ENCODE results near the gene BMI1. TPM values are rescaled to one million over a fixed set of nuclear protein-coding genes. Genes with fewer than 3 reads are reported as not detected.

The BMI1 gene
- total and polyA plus RNA-seq, 8 donors = 14.9 to 228 (median 38.2) TPM

DNA sequence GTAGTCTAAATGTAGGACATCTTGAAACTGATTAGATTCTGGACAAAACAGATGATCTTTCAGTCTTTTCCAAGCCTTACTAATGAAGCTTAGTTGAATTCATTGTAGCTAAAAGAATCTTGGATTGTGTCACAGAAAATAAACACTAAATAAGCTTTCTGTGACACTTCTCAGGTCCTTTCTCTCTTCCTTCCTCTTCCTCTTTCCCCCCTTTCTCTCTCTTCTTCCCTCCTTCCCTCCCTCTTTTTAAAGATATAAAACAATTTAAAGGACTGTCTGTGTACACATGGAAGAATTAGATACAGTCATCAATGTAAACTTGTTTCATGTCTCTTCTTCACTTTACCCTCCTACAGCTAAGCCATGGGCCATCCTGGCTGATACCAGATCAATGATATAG is 10.0 kb upstream of the BMI1 start:
- TF ChIP-seq, protein P1, sequence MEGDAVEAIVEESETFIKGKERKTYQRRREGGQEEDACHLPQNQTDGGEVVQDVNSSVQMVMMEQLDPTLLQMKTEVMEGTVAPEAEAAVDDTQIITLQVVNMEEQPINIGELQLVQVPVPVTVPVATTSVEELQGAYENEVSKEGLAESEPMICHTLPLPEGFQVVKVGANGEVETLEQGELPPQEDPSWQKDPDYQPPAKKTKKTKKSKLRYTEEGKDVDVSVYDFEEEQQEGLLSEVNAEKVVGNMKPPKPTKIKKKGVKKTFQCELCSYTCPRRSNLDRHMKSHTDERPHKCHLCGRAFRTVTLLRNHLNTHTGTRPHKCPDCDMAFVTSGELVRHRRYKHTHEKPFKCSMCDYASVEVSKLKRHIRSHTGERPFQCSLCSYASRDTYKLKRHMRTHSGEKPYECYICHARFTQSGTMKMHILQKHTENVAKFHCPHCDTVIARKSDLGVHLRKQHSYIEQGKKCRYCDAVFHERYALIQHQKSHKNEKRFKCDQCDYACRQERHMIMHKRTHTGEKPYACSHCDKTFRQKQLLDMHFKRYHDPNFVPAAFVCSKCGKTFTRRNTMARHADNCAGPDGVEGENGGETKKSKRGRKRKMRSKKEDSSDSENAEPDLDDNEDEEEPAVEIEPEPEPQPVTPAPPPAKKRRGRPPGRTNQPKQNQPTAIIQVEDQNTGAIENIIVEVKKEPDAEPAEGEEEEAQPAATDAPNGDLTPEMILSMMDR (IDR thresholded peaks at IDR 0.05) = no peak
- no peak for TF ChIP-seq POLR2A (IDR thresholded peaks at IDR 0.05)
- TF ChIP-seq EP300 (IDR thresholded peaks at IDR 0.05) = no peak
- no peak for TF ChIP-seq POLR2AphosphoS5 (IDR thresholded peaks at IDR 0.05)
- no peak for DNase-seq
- Histone ChIP-seq H3K27ac (no peak overlapping the region), H3K9me3 (no peaks in the 10 kb centered on the region), H3K36me3 (no peaks in the 10 kb centered on the region), H3K27me3 (no peaks in the 10 kb centered on the region), H3K4me3 (no peak overlapping the region), H3K4me1 (peaks cover 0 to 9% (median 4%) of the 10 kb centered on the region in 4 donors)
- intact Hi-C loops (cut with DNase I; ENCODE audit: low total_unique reads) = no loop called here

DNA sequence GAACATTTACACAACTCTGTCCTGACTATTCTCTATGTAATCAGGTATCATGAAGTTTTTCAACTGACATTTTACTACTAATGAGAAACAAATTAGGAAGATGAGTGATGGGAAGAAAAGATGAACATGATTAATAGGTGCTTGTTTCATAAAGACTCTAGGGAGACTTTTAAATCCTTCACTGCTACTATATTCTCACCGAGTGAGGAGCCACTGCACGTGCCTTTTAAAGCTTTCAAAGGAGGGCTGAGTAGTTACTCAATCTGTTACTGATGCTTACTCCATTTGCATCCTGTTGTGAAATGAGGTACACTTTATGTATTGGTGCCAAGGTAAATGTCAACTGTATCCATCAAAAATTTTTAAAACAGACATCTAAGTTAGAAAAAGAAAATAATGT is 6.0 kb upstream of the BMI1 start:
- 61 to 76% (median 65%) methylated on average over 2 of the region's 2 CpGs for WGBS, 5 donors
- no peaks in the 10 kb centered on the region for H3K36me3 ChIP-seq
- DNase-seq = no peak
- TF ChIP-seq EP300 (IDR thresholded peaks at IDR 0.05) = no peak
- TF ChIP-seq, protein P1 (IDR thresholded peaks at IDR 0.05) = no peak
- TF ChIP-seq POLR2AphosphoS5 (IDR thresholded peaks at IDR 0.05) = no peak
- TF ChIP-seq POLR2A (IDR thresholded peaks at IDR 0.05) = no peak
- H3K4me1 ChIP-seq = peaks cover 7 to 39% (median 24%) of the 10 kb centered on the region in 4 donors
- H3K9me3 ChIP-seq = no peaks in the 10 kb centered on the region
- intact Hi-C loops (cut with DNase I; ENCODE audit: low total_unique reads) = no loop called here
- H3K27me3 ChIP-seq = no peaks in the 10 kb centered on the region
- no peak overlapping the region for H3K27ac ChIP-seq
- H3K4me3 ChIP-seq = peak overlapping the region in 1 of 4 donors; percentile 69

DNA sequence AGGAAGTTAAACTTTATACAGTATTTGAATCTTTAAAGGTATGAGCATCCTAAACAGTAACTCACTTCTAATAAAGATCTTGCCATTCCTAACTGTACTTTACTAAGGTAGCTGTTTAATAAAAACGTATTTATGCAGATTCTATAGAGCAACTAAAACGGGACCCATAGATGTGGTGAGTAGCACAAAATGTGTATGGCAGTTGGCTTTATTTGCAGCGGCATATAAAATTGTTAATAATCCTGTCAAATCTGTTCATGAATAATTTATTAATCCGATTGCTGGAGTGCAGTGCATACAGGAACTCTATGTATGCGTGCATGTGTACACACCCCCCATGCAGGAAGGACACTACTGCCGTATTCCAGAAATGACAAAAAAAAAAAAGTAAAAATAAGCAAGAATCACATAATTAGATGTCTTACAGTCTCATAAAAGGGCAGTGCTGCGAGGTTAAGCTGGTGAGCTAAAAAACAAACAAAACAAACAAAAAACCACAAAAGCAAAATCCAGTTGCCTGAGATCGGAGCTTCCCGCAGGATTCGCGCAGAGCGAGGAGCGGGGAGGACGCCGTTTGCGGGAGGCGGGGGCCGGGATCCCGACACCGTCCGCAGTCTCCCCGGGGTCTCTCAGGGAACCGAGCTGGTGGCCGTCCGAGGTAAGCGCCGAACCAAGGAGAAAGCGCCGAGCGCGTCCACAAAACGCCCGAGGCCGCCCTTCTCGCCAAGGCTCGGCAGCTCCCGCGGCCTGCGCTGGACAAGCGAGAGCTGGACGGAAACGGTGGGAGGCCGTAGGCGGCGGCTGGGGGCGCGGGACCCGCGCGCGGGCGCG is 5.2 kb upstream of the BMI1 start:
- no peak for DNase-seq
- TF ChIP-seq, protein P1 (IDR thresholded peaks at IDR 0.05) = no peak
- no peak for TF ChIP-seq POLR2A (IDR thresholded peaks at IDR 0.05)
- TF ChIP-seq POLR2AphosphoS5 (IDR thresholded peaks at IDR 0.05) = no peak
- no peak for TF ChIP-seq EP300 (IDR thresholded peaks at IDR 0.05)
- H3K27ac ChIP-seq = peak overlapping the region; percentile 91 to 98 (median 95)
- peak overlapping the region; percentile 69 to 80 (median 74) for H3K4me3 ChIP-seq
- no peaks in the 10 kb centered on the region for H3K9me3 ChIP-seq
- intact Hi-C loops (cut with DNase I; ENCODE audit: low total_unique reads) = no loop called here
- H3K36me3 ChIP-seq = no peaks in the 10 kb centered on the region
- H3K4me1 ChIP-seq = peaks cover 9 to 43% (median 26%) of the 10 kb centered on the region in 4 donors
- H3K27me3 ChIP-seq = no peaks in the 10 kb centered on the region
- WGBS, 5 donors = 0 to 3% (median 2%) methylated on average over 32 to 53 of the region's 53 CpGs

DNA sequence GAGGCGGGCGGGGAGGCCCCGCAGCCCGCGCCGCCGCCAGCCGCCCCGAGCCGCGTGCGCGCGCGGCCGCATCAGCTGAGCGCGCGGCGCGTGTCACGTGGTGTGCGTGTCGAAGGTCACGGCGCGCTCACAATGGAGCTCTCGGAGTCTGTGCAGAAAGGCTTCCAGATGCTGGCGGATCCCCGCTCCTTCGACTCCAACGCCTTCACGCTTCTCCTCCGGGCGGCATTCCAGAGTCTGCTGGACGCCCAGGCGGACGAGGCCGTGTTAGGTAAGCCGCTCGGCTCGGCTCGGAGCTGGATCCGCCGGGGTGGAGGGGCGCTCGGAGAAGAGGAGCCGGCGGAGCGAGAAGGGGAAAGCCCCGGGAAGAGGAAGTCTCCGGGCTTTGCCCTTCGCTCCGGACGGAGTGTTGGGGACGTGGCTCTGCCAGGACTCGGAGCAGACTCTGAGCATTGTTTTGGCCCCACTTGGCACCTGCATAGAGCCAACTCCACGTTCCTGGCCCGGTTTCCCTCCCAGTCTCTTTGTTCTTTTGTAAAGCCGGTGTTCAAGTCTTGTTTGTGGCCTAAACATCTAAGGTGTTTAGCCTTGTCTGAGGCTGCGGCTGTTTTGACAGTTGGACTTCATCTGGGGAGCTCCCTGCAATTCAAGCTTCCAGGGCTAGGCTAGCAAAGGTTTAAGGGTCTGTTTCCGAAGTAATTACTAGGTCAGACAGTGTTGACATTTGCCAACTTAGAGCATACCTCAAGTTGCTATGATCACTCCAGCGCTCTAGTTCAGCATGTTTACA is 4.4 kb upstream of the BMI1 start, which contains the start of gene COMMD3:
Gene COMMD3, plus strand, starts transcription at position 103 of the 790 bp plus-strand sequence. Its CDS starts 30 bp downstream, at position 133.
- DNase-seq = peak; percentile 87 to 97
- H3K27me3 ChIP-seq = peaks cover 0 to 2% (median 0%) of the 10 kb centered on the region in 3 donors
- H3K36me3 ChIP-seq = no peaks in the 10 kb centered on the region
- peak within 1 kb of the TSS; percentile 69 to 80 (median 74) for H3K4me3 ChIP-seq
- TF ChIP-seq POLR2A (IDR thresholded peaks at IDR 0.05) (peak in 1 of 4 donors; percentile 45), EP300 (IDR thresholded peaks at IDR 0.05) (no peak), POLR2AphosphoS5 (IDR thresholded peaks at IDR 0.05) (peak; percentile 68 to 90 (median 87))
- TF ChIP-seq, protein P1 (IDR thresholded peaks at IDR 0.05) = no peak
- peak within 1 kb of the TSS; percentile 91 to 98 (median 95) for H3K27ac ChIP-seq
- 0 to 2% (median 1%) methylated on average over 11 to 63 of the region's 63 CpGs for WGBS, 5 donors
- no peaks in the 10 kb centered on the region for H3K9me3 ChIP-seq
- intact Hi-C loops (cut with DNase I; ENCODE audit: low total_unique reads) = no loop called here
- H3K4me1 ChIP-seq = peaks cover 9 to 43% (median 26%) of the 10 kb centered on the region in 4 donors

All from stomach (tissue), 9 donors.